HEK293T (cell line): ENCODE measurements around the gene CCNK.

ENCODE experiments used
- CTCF ChIA-PET: fragments of 350-600 bp; formaldehyde crosslinking; extraction: SDS; loops from one replicate; lab custom pipeline; 2021; ENCODE audit warnings: antibody characterized with exemption, inconsistent platforms; lab: Yijun Ruan, JAX
- POLR2A ChIA-PET: fragments of 350-600 bp; formaldehyde crosslinking; extraction: SDS; loops from one replicate; lab custom pipeline; 2020; ENCODE audit warnings: antibody characterized with exemption, inconsistent platforms; lab: Yijun Ruan, JAX
- DNase-seq: peaks from one replicate; pipeline ENCODE4 v3.0.0; 2012; ENCODE audit warnings: mixed read lengths; ENCODE audit errors: extremely low spot score
- ARNT ChIP-seq: fragments of 450-650 bp; IDR thresholded peaks from 2 replicates; pipeline ENCODE4 v1.6.1; 2017; ENCODE audit warnings: mild to moderate bottlenecking
- BHLHE40 ChIP-seq: fragments of 450-650 bp; IDR thresholded peaks from 2 replicates; pipeline ENCODE4 v1.6.1; 2016; ENCODE audit warnings: mild to moderate bottlenecking, moderate library complexity, borderline replicate concordance
- CTBP1 ChIP-seq: fragments of 450-650 bp; IDR thresholded peaks from 2 replicates; pipeline ENCODE4 v1.6.1; 2016; ENCODE audit warnings: borderline replicate concordance
- ELF4 ChIP-seq: fragments of 450-650 bp; IDR thresholded peaks from 2 replicates; pipeline ENCODE4 v1.6.1; 2017; ENCODE audit warnings: antibody characterized with exemption
- FOXA1 ChIP-seq: fragments of 450-650 bp; IDR thresholded peaks from 2 replicates; pipeline ENCODE4 v1.6.1; 2016; ENCODE audit warnings: mild to moderate bottlenecking
- FOXK2 ChIP-seq: fragments of 450-650 bp; IDR thresholded peaks from 2 replicates; pipeline ENCODE4 v1.6.1; 2016; ENCODE audit warnings: mild to moderate bottlenecking
- FOXM1 ChIP-seq: fragments of 450-650 bp; IDR thresholded peaks from 2 replicates; pipeline ENCODE4 v1.6.1; 2017; ENCODE audit warnings: mild to moderate bottlenecking, borderline replicate concordance
- HDGF ChIP-seq: fragments of 450-650 bp; IDR thresholded peaks from 2 replicates; pipeline ENCODE4 v1.6.1; 2017; ENCODE audit warnings: antibody characterized with exemption, borderline replicate concordance
- L3MBTL2 ChIP-seq: fragments of 450-650 bp; conservative IDR thresholded peaks from 2 replicates; pipeline ENCODE4 v1.6.1; 2016; ENCODE audit warnings: mild to moderate bottlenecking
- LEF1 ChIP-seq: fragments of 450-650 bp; IDR thresholded peaks from 2 replicates; pipeline ENCODE4 v1.6.1; 2017; ENCODE audit warnings: mild to moderate bottlenecking, borderline replicate concordance
- NFRKB ChIP-seq: fragments of 450-650 bp; IDR thresholded peaks from 2 replicates; pipeline ENCODE4 v1.6.1; 2016; ENCODE audit warnings: mild to moderate bottlenecking, moderate library complexity
- PKNOX1 ChIP-seq: fragments of 450-650 bp; IDR thresholded peaks from 2 replicates; pipeline ENCODE4 v1.6.1; 2016
- SP1 ChIP-seq: fragments of 450-650 bp; IDR thresholded peaks from 2 replicates; pipeline ENCODE4 v1.6.1; 2017
- SUZ12 ChIP-seq: fragments of 450-650 bp; IDR thresholded peaks from 2 replicates; pipeline ENCODE4 v1.6.1; 2016; ENCODE audit warnings: mild to moderate bottlenecking
- TARDBP ChIP-seq: fragments of 450-650 bp; IDR thresholded peaks from 2 replicates; pipeline ENCODE4 v1.6.1; 2016
- ZNF384 ChIP-seq: fragments of 450-650 bp; IDR thresholded peaks from 2 replicates; pipeline ENCODE4 v1.6.1; 2016

The CCNK gene

GRCh38 chr14:99480917-99481744 is at the start of gene CCNK:
CCNK (plus strand) TSS chr14:99481409; CDS start chr14:99492678, 11,269 bp downstream.
- ChIA-PET CTCF (interaction anchor here (0.6 kb wide), 1 partner anchor 393 kb away, joined by 3 read pairs; no protein-coding TSS in a partner anchor), POLR2A (interaction anchor here (0.5 to 1.7 kb wide), 18 partner anchors 9 to 336 kb away, joined by 3 to 11 read pairs (median 4); no protein-coding TSS in a partner anchor)
- TF ChIP-seq FOXK2 (no peak), SP1 (no peak), SUZ12 (no peak), ELF4 (no peak; the same call in 1 of the 2 replicates), TARDBP (no peak), L3MBTL2 (no peak), HDGF (no peak), PKNOX1 (peak; percentile 94)
- peak; percentile 97 for DNase-seq

- ChIA-PET POLR2A (no interaction called here), CTCF (no interaction called here)
- no peak for DNase-seq
- TF ChIP-seq PKNOX1 (peak; percentile 79), FOXA1 (no peak)
These were observed 49.2 kb upstream of the CCNK start for GRCh38 chr14:99431986-99432385.

GRCh38 chr14:99432485-99432884 is 48.7 kb upstream of the CCNK start:
- DNase-seq = no peak
- TF ChIP-seq SUZ12 (no peak), FOXK2 (no peak)
- CTCF ChIA-PET = no interaction called here
- POLR2A ChIA-PET = no interaction called here

GRCh38 chr14:99435327-99435726 is 45.9 kb upstream of the CCNK start:
- POLR2A ChIA-PET = interaction anchor here (1.8 kb wide), 1 partner anchor 46 kb away, joined by 6 read pairs; the partner anchor contains the start of genes CCNK and SETD3
- CTCF ChIA-PET = interaction anchor here (1.6 kb wide), 1 partner anchor 10 kb away, joined by 5 read pairs; no protein-coding TSS in a partner anchor
- no peak for DNase-seq
- TF ChIP-seq TARDBP (no peak), NFRKB (no peak), HDGF (no peak), ARNT (no peak), SUZ12 (no peak), ELF4 (no peak), FOXA1 (no peak), FOXM1 (no peak), BHLHE40 (no peak), SP1 (no peak), L3MBTL2 (no peak), CTBP1 (no peak), LEF1 (no peak), ZNF384 (no peak), FOXK2 (no peak), PKNOX1 (no peak)

GRCh38 chr14:99436247-99437180 is 44.7 kb upstream of the CCNK start:
- ChIA-PET CTCF (interaction anchor here (0.9 kb wide), 1 partner anchor 21 kb away, joined by 3 read pairs; no protein-coding TSS in a partner anchor), POLR2A (interaction anchor here (0.6 to 1.8 kb wide), 1 partner anchor 44 kb away, joined by 3 to 6 read pairs; the partner anchor contains the start of genes CCNK and SETD3)
- TF ChIP-seq HDGF (no peak), FOXM1 (no peak), CTBP1 (no peak), LEF1 (no peak), ZNF384 (no peak), SUZ12 (no peak), ELF4 (no peak), SP1 (no peak), BHLHE40 (no peak), PKNOX1 (no peak), FOXK2 (no peak), TARDBP (no peak), L3MBTL2 (no peak), FOXA1 (no peak), ARNT (no peak), NFRKB (no peak)
- no peak for DNase-seq
